ENCODE measurements around the gene DPP7. TPM values are rescaled to one million over a fixed set of nuclear protein-coding genes. Genes with fewer than 3 reads are reported as not detected.
A peak's percentile ranks its signal among the peaks of the same experiment; 100 is the strongest.

DPP7 gene
- total RNA-seq, 1 experiment from 2014 or later = 230 TPM

DNA sequence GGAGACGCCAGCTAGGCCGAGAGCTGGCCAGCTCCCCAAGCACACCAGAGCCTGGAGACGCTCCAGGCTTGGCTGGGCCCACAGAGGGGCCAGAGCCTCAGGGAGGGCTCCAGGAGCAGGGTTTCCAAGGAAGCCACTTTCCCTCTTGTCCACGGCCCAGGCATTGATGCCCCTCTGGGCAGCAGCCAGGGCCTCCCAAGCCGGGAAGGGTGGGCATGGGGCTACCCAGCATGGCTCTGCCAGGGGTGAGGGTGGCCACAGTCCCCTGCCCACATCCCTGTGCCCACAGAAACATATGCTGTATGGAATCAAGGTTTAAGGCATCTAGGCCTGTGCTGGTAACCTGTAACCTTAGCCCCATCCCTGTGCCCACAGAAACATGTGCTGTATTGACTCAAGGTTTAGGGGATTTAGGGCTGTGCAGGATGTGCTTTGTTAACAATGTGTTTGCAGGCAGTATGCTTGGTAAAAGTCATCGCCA lies 1.5 kb upstream of the DPP7 start:
- Mint-ChIP-seq H3K4me3 (ENCODE audit: unreplicated experiment) (peak overlapping the region; percentile 66), H3K4me1 (ENCODE audit: low read depth, unreplicated experiment) (peaks cover 17% of the 10 kb centered on the region), H3K9me3 (ENCODE audit: unreplicated experiment) (no peaks in the 10 kb centered on the region), H3K27me3 (ENCODE audit: insufficient read depth, unreplicated experiment) (no peaks in the 10 kb centered on the region), H3K36me3 (ENCODE audit: insufficient read depth, unreplicated experiment) (peaks cover 7% of the 10 kb centered on the region), H3K27ac (ENCODE audit: unreplicated experiment) (peak overlapping the region; percentile 64)
- Histone ChIP-seq H3K9me3 (no peaks in the 10 kb centered on the region), H3K4me1 (peaks cover 29% of the 10 kb centered on the region), H3K4me3 (ENCODE audit: low read depth, low read length) (no peak overlapping the region), H3K36me3 (ENCODE audit: control insufficient read depth, insufficient read depth, low read length) (no peaks in the 10 kb centered on the region), H3K27me3 (replicated peaks; ENCODE audit: control insufficient read depth, insufficient read depth, low read length) (no peaks in the 10 kb centered on the region)
- BruUV-seq (replicated peaks) = no TSS peak
- TF ChIP-seq, protein P1, sequence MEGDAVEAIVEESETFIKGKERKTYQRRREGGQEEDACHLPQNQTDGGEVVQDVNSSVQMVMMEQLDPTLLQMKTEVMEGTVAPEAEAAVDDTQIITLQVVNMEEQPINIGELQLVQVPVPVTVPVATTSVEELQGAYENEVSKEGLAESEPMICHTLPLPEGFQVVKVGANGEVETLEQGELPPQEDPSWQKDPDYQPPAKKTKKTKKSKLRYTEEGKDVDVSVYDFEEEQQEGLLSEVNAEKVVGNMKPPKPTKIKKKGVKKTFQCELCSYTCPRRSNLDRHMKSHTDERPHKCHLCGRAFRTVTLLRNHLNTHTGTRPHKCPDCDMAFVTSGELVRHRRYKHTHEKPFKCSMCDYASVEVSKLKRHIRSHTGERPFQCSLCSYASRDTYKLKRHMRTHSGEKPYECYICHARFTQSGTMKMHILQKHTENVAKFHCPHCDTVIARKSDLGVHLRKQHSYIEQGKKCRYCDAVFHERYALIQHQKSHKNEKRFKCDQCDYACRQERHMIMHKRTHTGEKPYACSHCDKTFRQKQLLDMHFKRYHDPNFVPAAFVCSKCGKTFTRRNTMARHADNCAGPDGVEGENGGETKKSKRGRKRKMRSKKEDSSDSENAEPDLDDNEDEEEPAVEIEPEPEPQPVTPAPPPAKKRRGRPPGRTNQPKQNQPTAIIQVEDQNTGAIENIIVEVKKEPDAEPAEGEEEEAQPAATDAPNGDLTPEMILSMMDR (IDR thresholded peaks at IDR 0.05; ENCODE audit: insufficient read depth in 1 of 2, low read depth in 1 of 2, low read length in 1 of 2, severe bottlenecking in 1 of 2, unreplicated experiment in 1 of 2) = no peak
- peak; percentile 51 to 54 for DNase-seq
- intact Hi-C loops (cut with micrococcal nuclease; ENCODE audit: unreplicated experiment) = loop anchor here (2.0 kb wide), 1 partner anchor 111 kb away; the partner anchor contains the start of gene RNF224
- CTCF ChIA-PET = interaction anchor here (0.6 to 1.2 kb wide), 5 partner anchors 48 to 171 kb away, joined by 3 to 9 read pairs (median 4); no protein-coding TSS in a partner anchor
- POLR2A ChIA-PET = interaction anchor here (1.0 to 1.5 kb wide), 2 partner anchors 29 to 125 kb away, joined by 4 read pairs; partner anchors contain the start of genes MAN1B1 and TUBB4B

DNA sequence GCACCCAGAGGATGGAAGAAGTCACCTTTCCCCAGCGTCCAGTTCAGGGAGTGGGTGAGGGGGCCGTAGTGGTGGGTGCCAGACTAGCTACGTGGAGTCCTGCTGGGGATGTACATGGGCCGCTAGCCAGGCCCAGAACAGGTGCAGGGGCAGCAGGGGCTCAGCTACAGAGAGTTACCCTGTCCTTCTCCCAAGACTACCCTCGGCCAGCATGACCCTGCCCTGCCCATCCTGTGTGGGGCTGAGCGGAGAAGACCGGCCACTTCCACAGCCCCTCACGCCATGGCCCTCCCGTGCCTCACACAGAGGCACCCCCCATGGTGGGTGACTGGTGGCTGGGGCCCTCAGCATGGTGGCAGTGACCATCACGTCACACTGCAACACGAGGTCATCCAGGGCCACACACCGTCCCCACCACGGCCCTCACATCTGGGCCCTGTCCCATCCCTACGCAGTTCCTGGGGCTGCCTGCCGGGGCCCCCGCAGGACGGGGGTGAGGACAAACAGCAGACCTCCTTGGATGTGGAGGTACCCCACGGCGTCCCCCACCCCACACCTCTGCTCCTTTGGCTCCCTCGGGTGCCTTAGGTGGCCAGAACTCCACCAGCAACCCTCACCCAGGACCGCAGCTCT lies 977 bp upstream of the DPP7 start:
- TF ChIP-seq, protein P1 (IDR thresholded peaks at IDR 0.05; ENCODE audit: insufficient read depth in 1 of 2, low read depth in 1 of 2, low read length in 1 of 2, severe bottlenecking in 1 of 2, unreplicated experiment in 1 of 2) = no peak
- peak overlapping the region; percentile 66 for H3K4me3 Mint-ChIP-seq (ENCODE audit: unreplicated experiment)
- ChIA-PET POLR2A (interaction anchor here (0.5 kb wide), 1 partner anchor 125 kb away, joined by 3 read pairs; the partner anchor contains the start of gene TUBB4B), CTCF (interaction anchor here (0.6 to 1.2 kb wide), 3 partner anchors 52 to 171 kb away, joined by 3 to 5 read pairs (median 4); no protein-coding TSS in a partner anchor)
- H3K27me3 ChIP-seq (replicated peaks; ENCODE audit: control insufficient read depth, insufficient read depth, low read length) = no peaks in the 10 kb centered on the region
- intact Hi-C loops (cut with micrococcal nuclease; ENCODE audit: unreplicated experiment) = loop anchor here (2.0 kb wide), 1 partner anchor 111 kb away; the partner anchor contains the start of gene RNF224
- peaks cover 29% of the 10 kb centered on the region for H3K4me1 ChIP-seq
- H3K27ac Mint-ChIP-seq (ENCODE audit: unreplicated experiment) = peak overlapping the region; percentile 64
- H3K4me1 Mint-ChIP-seq (ENCODE audit: low read depth, unreplicated experiment) = peaks cover 17% of the 10 kb centered on the region
- H3K27me3 Mint-ChIP-seq (ENCODE audit: insufficient read depth, unreplicated experiment) = no peaks in the 10 kb centered on the region
- no peaks in the 10 kb centered on the region for H3K9me3 Mint-ChIP-seq (ENCODE audit: unreplicated experiment)
- no TSS peak for BruUV-seq (replicated peaks)
- H3K4me3 ChIP-seq (ENCODE audit: low read depth, low read length) = peak overlapping the region; percentile 70
- no peak for DNase-seq
- no peaks in the 10 kb centered on the region for H3K36me3 ChIP-seq (ENCODE audit: control insufficient read depth, insufficient read depth, low read length)
- H3K9me3 ChIP-seq = no peaks in the 10 kb centered on the region
- peaks cover 7% of the 10 kb centered on the region for H3K36me3 Mint-ChIP-seq (ENCODE audit: insufficient read depth, unreplicated experiment)

DNA sequence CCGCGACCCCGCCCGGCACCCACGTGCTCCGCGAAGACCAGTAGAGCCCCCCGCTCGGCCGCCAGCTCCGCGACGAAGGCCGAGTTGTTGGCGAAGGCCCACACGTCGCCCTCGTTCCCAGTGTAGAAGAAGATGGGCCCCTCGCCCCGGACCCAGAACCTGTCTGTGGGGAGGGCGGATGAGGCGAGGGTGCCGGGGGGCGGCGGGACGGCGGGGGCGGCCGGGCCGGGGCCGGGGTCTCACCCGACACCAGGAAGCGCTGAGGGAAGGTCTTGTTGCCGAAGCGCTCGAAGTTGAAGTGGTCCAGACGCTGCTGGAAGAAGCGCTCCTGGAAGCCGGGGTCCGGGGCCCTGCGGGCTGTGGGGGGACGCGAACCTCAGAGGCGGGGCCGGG lies 317 bp downstream of the DPP7 start:
- intact Hi-C loops (cut with micrococcal nuclease; ENCODE audit: unreplicated experiment) = no loop called here
- CTCF ChIA-PET = no interaction called here
- H3K36me3 ChIP-seq (ENCODE audit: control insufficient read depth, insufficient read depth, low read length) = no peaks in the 10 kb centered on the region; the same call in 1 of the 2 replicates
- peak overlapping the region; percentile 70 for H3K4me3 ChIP-seq (ENCODE audit: low read depth, low read length)
- no peak overlapping the region for H3K27ac Mint-ChIP-seq (ENCODE audit: unreplicated experiment)
- peaks cover 29% of the 10 kb centered on the region for H3K4me1 ChIP-seq
- no peaks in the 10 kb centered on the region for H3K9me3 Mint-ChIP-seq (ENCODE audit: unreplicated experiment)
- POLR2A ChIA-PET = no interaction called here
- H3K36me3 Mint-ChIP-seq (ENCODE audit: insufficient read depth, unreplicated experiment) = peaks cover 9% of the 10 kb centered on the region
- H3K27me3 ChIP-seq (replicated peaks; ENCODE audit: control insufficient read depth, insufficient read depth, low read length) = no peaks in the 10 kb centered on the region
- TF ChIP-seq, protein P1 (IDR thresholded peaks at IDR 0.05; ENCODE audit: insufficient read depth in 1 of 2, low read depth in 1 of 2, low read length in 1 of 2, severe bottlenecking in 1 of 2, unreplicated experiment in 1 of 2) = no peak
- peaks cover 17% of the 10 kb centered on the region for H3K4me1 Mint-ChIP-seq (ENCODE audit: low read depth, unreplicated experiment)
- H3K27me3 Mint-ChIP-seq (ENCODE audit: insufficient read depth, unreplicated experiment) = no peaks in the 10 kb centered on the region
- no peaks in the 10 kb centered on the region for H3K9me3 ChIP-seq
- no TSS peak for BruUV-seq (replicated peaks)
- H3K4me3 Mint-ChIP-seq (ENCODE audit: unreplicated experiment) = peak overlapping the region; percentile 66
- no peak for DNase-seq

Measured in Caco-2 (cell line).